Neutrophil (primary cell): ENCODE results near the gene PFN3.

Source experiments
- H3K27ac ChIP-seq: fragments of 200-600 bp; sonication (generic); 2 replicates; pipeline ENCODE4 v1.5.1; 2016; ENCODE audit warnings: mild to moderate bottlenecking, moderate library complexity
- H3K27me3 ChIP-seq: fragments of 200-600 bp; sonication (generic); 2 replicates; pipeline ENCODE4 v1.6.0; 2016; ENCODE audit warnings: mild to moderate bottlenecking
- H3K36me3 ChIP-seq: fragments of 200-600 bp; sonication (generic); 2 replicates; pipeline ENCODE4 v1.5.1; 2017
- H3K4me1 ChIP-seq, 2 experiments: fragments of 200-600 bp in 1 of 2; sonication (generic) in 1 of 2; 1 replicate in 1 of 2; 2 replicates in 1 of 2; pipeline versions ENCODE4 v1.5.1 to v1.6.1; 2013 to 2016; ENCODE audit warnings: low read depth in 1 of 2, low read length in 1 of 2, mild to moderate bottlenecking in 1 of 2, moderate library complexity in 1 of 2; ENCODE audit not compliant: control insufficient read depth in 1 of 2, insufficient read depth in 1 of 2
- H3K4me3 ChIP-seq, 2 experiments: fragments of 200-600 bp in 1 of 2; sonication (generic) in 1 of 2; 1 replicate in 1 of 2; 2 replicates in 1 of 2; pipeline ENCODE4 v1.5.1; 2013 to 2016; ENCODE audit warnings: low read depth in 1 of 2, low read length in 1 of 2, mild to moderate bottlenecking in 1 of 2, moderate library complexity in 1 of 2
- H3K9me3 ChIP-seq: fragments of 200-600 bp; sonication (generic); 2 replicates; pipeline ENCODE4 v1.5.1; 2016
- CTCF ChIP-seq: fragments of 200-600 bp; sonication (generic); IDR thresholded peaks from 2 replicates; pipeline ENCODE4 v1.5.1; 2016; ENCODE audit warnings: antibody characterized with exemption

PFN3 gene

GRCh38 chr5:177447066-177447610 is 46.7 kb upstream of the PFN3 start:
- H3K36me3 ChIP-seq, result peaks cover 29% of the 10 kb centered on the region
- H3K4me3 ChIP-seq, result peak overlapping the region; percentile 55 to 68
- H3K27me3 ChIP-seq, result peaks cover 27% of the 10 kb centered on the region
- H3K9me3 ChIP-seq, result no peaks in the 10 kb centered on the region
- H3K27ac ChIP-seq, result peak overlapping the region; percentile 98
- no peak for TF ChIP-seq CTCF
- H3K4me1 ChIP-seq, result peaks cover 59 to 69% of the 10 kb centered on the region in 2 experiments

DNA sequence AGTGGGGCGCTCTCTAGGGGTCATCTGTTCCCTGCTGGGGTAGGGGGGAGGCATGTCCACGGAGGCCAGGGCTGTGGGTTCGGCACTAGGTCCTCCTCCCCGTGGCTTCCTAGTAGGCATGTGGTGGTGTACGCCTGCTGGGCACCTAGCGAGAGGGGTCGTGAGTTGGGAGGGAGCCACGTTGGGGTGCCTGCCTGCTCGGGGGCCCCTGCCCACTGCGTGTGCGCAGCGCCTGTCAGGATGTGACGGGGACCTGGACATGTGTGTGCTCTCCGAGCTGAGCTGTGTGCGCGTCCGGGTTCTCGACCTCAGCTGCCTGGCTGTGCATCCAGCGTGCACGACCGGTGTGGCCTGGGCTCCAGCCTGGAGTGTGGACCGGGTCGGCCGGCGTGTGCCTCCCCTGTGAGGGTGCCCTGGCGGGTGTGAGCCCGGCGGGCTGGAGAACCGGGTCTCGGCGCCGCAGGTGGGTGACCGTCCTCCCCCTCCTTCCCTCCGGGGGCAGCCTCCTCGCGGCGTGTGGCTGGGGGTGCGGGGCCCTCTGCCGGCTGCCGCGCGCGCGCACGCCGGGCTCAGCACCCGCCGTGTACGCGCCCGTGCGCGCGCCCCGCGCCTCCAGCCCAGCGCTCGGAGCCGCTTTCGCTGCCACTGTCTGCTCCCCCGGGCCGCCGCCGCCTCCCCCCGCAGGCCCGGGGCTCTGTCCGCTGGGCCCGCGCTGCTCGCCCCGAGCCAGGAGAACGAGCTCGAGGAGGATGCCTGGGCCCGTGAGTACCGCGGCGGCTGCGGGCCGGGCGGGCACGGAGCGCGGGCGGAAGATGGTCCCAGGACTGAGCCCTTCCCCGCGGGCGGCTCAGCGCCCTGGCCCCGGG is 46.0 kb upstream of the PFN3 start, which contains the start of gene PRR7:
Gene PRR7, plus strand, starts transcription at position 615 of the 866 bp plus-strand sequence. CDS start 8,254 bp downstream, outside the sequence.
- peaks cover 60 to 70% of the 10 kb centered on the region in 2 experiments for H3K4me1 ChIP-seq
- peak; percentile 8 for TF ChIP-seq CTCF
- H3K27ac ChIP-seq, result peak within 1 kb of the TSS; percentile 98
- peaks cover 27% of the 10 kb centered on the region for H3K27me3 ChIP-seq
- H3K9me3 ChIP-seq, result no peaks in the 10 kb centered on the region
- H3K4me3 ChIP-seq, result peak within 1 kb of the TSS; percentile 55 to 68
- peaks cover 36% of the 10 kb centered on the region for H3K36me3 ChIP-seq

DNA sequence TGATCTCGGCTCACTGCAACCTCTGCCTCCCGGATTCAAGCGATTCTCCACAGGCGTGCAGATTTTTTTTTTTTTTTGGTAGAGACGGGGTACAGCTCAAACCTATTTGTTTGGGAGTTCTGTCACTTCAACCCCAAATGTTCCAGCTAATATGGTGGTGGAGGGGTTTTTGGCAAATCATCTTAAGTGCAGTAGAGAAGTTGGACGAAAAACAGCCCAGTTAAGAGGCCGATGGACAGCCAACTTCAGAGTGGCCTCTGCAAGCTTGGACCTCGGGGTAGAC is 45.4 kb upstream of the PFN3 start:
- H3K4me1 ChIP-seq, result peaks cover 60 to 70% of the 10 kb centered on the region in 2 experiments
- no peaks in the 10 kb centered on the region for H3K9me3 ChIP-seq
- H3K27ac ChIP-seq, result peak overlapping the region; percentile 98
- TF ChIP-seq CTCF, result no peak
- peaks cover 24% of the 10 kb centered on the region for H3K27me3 ChIP-seq
- peak overlapping the region; percentile 55 to 68 for H3K4me3 ChIP-seq
- H3K36me3 ChIP-seq, result peaks cover 41% of the 10 kb centered on the region

GRCh38 chr5:177445052-177445916 is 44.8 kb upstream of the PFN3 start:
- Histone ChIP-seq H3K36me3 (peaks cover 47% of the 10 kb centered on the region), H3K27ac (peak overlapping the region; percentile 98), H3K9me3 (no peaks in the 10 kb centered on the region), H3K27me3 (peaks cover 18% of the 10 kb centered on the region), H3K4me1 (peaks cover 60 to 75% of the 10 kb centered on the region in 2 experiments), H3K4me3 (peak overlapping the region in 1 of 2 experiments; percentile 68)
- no peak for TF ChIP-seq CTCF
